SH-SY5Y (cell line): ENCODE measurements around the gene MYO6.

Experiments
- GATA2 ChIP-seq: IDR thresholded peaks from 2 replicates; pipeline ENCODE4 v1.6.1; 2011; ENCODE audit warnings: mild to moderate bottlenecking, low read depth, low read length
- GATA3 ChIP-seq: IDR thresholded peaks from 2 replicates; pipeline ENCODE4 v1.6.1; 2011; ENCODE audit warnings: low read depth, mild to moderate bottlenecking, low read length, moderate library complexity

DNA sequence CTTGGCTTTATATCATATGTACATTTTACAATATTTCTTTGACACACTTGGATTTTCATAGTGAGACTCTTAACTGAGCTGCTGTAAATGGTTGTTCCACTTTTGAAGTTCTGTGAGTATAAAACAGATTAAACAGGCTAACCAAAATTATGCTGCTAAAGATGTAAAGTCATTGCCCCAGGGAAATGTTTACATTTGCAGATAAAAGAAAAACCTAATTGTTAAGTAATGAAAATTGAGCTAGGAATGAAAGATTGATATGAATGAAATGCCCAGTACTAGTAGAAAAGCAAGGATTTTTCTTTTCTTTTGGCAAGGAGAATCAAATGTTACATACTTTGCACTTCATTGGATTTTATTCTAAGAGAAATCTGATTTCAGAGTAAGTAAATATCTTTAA, 164.0 kb downstream of the MYO6 start:
- TF ChIP-seq GATA3 (no peak), GATA2 (no peak)
